IMR-90 (cell line): ENCODE measurements around the gene PTTG1IP2.

Experiments
- FOS ChIP-seq: fragments of 150-350 bp; IDR thresholded peaks from 2 replicates; pipeline ENCODE4 v1.6.1; 2016; ENCODE audit warnings: low read depth, low read length
- MXI1 ChIP-seq: IDR thresholded peaks from 2 replicates; pipeline ENCODE4 v1.6.1; 2012; ENCODE audit warnings: low read depth, mild to moderate bottlenecking, low read length, moderate library complexity, borderline replicate concordance
- POLR2A ChIP-seq: IDR thresholded peaks from 2 replicates; pipeline ENCODE4 v1.6.1; 2012; ENCODE audit warnings: mild to moderate bottlenecking, low read depth, low read length
- RFX5 ChIP-seq: IDR thresholded peaks from 2 replicates; pipeline ENCODE4 v1.8.0; 2012; ENCODE audit warnings: low read depth, mild to moderate bottlenecking, low read length, moderate library complexity
- SMC3 ChIP-seq: fragments of 150-350 bp; IDR thresholded peaks from 2 replicates; pipeline ENCODE4 v1.6.1; 2016; ENCODE audit warnings: low read depth, mild to moderate bottlenecking, antibody characterized with exemption, low read length, moderate library complexity
- TF ChIP-seq, protein P1 (sequence below): conservative IDR thresholded peaks from 2 replicates; pipeline ENCODE4 v1.5.1; 2012; ENCODE audit warnings: mild to moderate bottlenecking, low read depth, low read length, improper control_type of control experiment
- TF ChIP-seq, protein P2 (sequence below): fragments of 150-350 bp; IDR thresholded peaks from 2 replicates; pipeline ENCODE4 v1.6.1; 2017; ENCODE audit warnings: mild to moderate bottlenecking, antibody characterized with exemption, low read length, low read depth
- TF ChIP-seq, protein P3 (sequence below): fragments of 150-350 bp; IDR thresholded peaks from 2 replicates; pipeline ENCODE4 v1.6.1; 2016; ENCODE audit warnings: low read depth, mild to moderate bottlenecking, low read length, moderate library complexity, borderline replicate concordance

DNA sequence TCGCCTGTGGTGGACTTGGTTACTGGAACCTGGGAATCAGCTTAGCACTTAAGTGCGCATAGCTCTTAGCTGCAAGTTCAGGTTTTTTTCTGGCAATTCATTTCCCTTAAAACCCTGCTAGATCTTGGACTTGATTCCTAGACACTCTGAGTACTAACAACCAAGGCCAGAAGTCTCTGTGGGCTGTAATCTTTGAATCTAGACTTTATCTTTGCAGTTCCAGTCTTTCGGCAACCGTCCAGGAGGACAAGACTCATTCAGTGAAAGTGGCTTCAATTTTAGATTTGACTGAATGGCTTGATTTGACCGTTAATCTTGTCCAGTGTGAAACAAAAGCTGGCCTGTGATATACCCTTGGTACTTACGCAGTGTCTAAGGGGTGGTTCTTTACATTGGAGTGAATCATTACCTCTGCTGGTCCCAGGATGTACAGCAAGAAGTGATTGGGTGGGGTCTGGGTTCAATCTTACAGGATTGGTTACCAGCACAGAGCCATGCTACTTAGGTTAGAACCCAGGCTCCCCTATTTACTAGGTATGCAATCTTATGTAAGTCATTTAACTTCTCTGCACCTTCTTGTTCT lies 16.4 kb downstream of the PTTG1IP2 start:
- TF ChIP-seq, protein P1, sequence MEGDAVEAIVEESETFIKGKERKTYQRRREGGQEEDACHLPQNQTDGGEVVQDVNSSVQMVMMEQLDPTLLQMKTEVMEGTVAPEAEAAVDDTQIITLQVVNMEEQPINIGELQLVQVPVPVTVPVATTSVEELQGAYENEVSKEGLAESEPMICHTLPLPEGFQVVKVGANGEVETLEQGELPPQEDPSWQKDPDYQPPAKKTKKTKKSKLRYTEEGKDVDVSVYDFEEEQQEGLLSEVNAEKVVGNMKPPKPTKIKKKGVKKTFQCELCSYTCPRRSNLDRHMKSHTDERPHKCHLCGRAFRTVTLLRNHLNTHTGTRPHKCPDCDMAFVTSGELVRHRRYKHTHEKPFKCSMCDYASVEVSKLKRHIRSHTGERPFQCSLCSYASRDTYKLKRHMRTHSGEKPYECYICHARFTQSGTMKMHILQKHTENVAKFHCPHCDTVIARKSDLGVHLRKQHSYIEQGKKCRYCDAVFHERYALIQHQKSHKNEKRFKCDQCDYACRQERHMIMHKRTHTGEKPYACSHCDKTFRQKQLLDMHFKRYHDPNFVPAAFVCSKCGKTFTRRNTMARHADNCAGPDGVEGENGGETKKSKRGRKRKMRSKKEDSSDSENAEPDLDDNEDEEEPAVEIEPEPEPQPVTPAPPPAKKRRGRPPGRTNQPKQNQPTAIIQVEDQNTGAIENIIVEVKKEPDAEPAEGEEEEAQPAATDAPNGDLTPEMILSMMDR, result no peak
- TF ChIP-seq FOS (no peak), RFX5 (no peak), POLR2A (no peak), MXI1 (no peak), SMC3 (no peak)
- TF ChIP-seq, protein P2, sequence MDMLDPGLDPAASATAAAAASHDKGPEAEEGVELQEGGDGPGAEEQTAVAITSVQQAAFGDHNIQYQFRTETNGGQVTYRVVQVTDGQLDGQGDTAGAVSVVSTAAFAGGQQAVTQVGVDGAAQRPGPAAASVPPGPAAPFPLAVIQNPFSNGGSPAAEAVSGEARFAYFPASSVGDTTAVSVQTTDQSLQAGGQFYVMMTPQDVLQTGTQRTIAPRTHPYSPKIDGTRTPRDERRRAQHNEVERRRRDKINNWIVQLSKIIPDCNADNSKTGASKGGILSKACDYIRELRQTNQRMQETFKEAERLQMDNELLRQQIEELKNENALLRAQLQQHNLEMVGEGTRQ, result no peak
- TF ChIP-seq, protein P3, sequence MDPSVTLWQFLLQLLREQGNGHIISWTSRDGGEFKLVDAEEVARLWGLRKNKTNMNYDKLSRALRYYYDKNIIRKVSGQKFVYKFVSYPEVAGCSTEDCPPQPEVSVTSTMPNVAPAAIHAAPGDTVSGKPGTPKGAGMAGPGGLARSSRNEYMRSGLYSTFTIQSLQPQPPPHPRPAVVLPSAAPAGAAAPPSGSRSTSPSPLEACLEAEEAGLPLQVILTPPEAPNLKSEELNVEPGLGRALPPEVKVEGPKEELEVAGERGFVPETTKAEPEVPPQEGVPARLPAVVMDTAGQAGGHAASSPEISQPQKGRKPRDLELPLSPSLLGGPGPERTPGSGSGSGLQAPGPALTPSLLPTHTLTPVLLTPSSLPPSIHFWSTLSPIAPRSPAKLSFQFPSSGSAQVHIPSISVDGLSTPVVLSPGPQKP, result no peak
